ENCODE measurements around the gene LPA.
"Not testable (repeated sequence)": the region's sequence is repeated elsewhere in the genome, so short reads cannot be mapped to it uniquely, and the experiment has no call there.

LPA gene

GRCh38 chr6:160690458-160690857 lies 26.4 kb upstream of the LPA start:
- H3K4me3 ChIP-seq (ENCODE audit: low read length), result no peak overlapping the region
- DNase-seq (ENCODE audit: low read depth), result no peak
- no peak for TF ChIP-seq CTCF (conservative IDR thresholded peaks at IDR 0.05; ENCODE audit: low read length)

GRCh38 chr6:160685762-160686450 lies 21.8 kb upstream of the LPA start:
- no peak for DNase-seq (ENCODE audit: low read depth)
- no peak for TF ChIP-seq CTCF (conservative IDR thresholded peaks at IDR 0.05; ENCODE audit: low read length)
- H3K4me3 ChIP-seq (ENCODE audit: low read length), result no peak overlapping the region

- not testable (repeated sequence) for DNase-seq (ENCODE audit: low read depth); H3K4me3 ChIP-seq (ENCODE audit: low read length)
These were observed 21.2 kb upstream of the LPA start for GRCh38 chr6:160685101-160685761.

- H3K4me3 ChIP-seq (ENCODE audit: low read length), result no peak overlapping the region
- TF ChIP-seq CTCF (conservative IDR thresholded peaks at IDR 0.05; ENCODE audit: low read length), result no peak
- DNase-seq (ENCODE audit: low read depth), result no peak
These were observed 15.3 kb upstream of the LPA start for GRCh38 chr6:160679402-160679769.

- H3K4me3 ChIP-seq (ENCODE audit: low read length), result no peak overlapping the region
- TF ChIP-seq CTCF (conservative IDR thresholded peaks at IDR 0.05; ENCODE audit: low read length), result no peak
- no peak for DNase-seq (ENCODE audit: low read depth)
These were observed 14.8 kb upstream of the LPA start for GRCh38 chr6:160678744-160679401.

GRCh38 chr6:160678230-160678629 lies 14.2 kb upstream of the LPA start:
- no peak for TF ChIP-seq CTCF (conservative IDR thresholded peaks at IDR 0.05; ENCODE audit: low read length)
- H3K4me3 ChIP-seq (ENCODE audit: low read length), result no peak overlapping the region
- no peak for DNase-seq (ENCODE audit: low read depth)

- not testable (repeated sequence) for H3K4me3 ChIP-seq (ENCODE audit: low read length); DNase-seq (ENCODE audit: low read depth)
These were observed 12.3 kb upstream of the LPA start for GRCh38 chr6:160676418-160676817.

GRCh38 chr6:160668589-160668988 lies 4.5 kb upstream of the LPA start:
- no peak for DNase-seq (ENCODE audit: low read depth)
- no peak for TF ChIP-seq CTCF (conservative IDR thresholded peaks at IDR 0.05; ENCODE audit: low read length)
- H3K4me3 ChIP-seq (ENCODE audit: low read length), result no peak overlapping the region

All from AG10803 (cell line).